ENCODE data around the gene ROBO4.

Gene ROBO4

GRCh38 chr11:124917115-124917637 is 19.5 kb upstream of the ROBO4 start:
- DNase-seq, result peak in 1 of 2 experiments; percentile 7

GRCh38 chr11:124916370-124916710 is 18.7 kb upstream of the ROBO4 start:
- no peak for DNase-seq

GRCh38 chr11:124915541-124916369 is 18.1 kb upstream of the ROBO4 start:
- peak in 1 of 2 experiments; percentile 45 for DNase-seq

GRCh38 chr11:124902616-124903015 is 5.0 kb upstream of the ROBO4 start:
- peak in 1 of 2 experiments; percentile 18 for DNase-seq

- DNase-seq, result peak; percentile 85 to 94
Measured at GRCh38 chr11:124900464-124900863, 2.8 kb upstream of the ROBO4 start.

- no peak for DNase-seq
Measured at GRCh38 chr11:124899383-124900145, 1.9 kb upstream of the ROBO4 start.

- DNase-seq, result peak; percentile 51 to 84
Measured at GRCh38 chr11:124898711-124899110, 1.0 kb upstream of the ROBO4 start.

- DNase-seq, result peak; percentile 51 to 84
Measured at GRCh38 chr11:124898263-124898680, 607 bp upstream of the ROBO4 start.

GRCh38 chr11:124896821-124897391 is 759 bp downstream of the ROBO4 start:
- DNase-seq, result no peak

GRCh38 chr11:124896071-124896750 is 1.5 kb downstream of the ROBO4 start:
- no peak for DNase-seq

GRCh38 chr11:124895471-124895971 is 2.1 kb downstream of the ROBO4 start:
- DNase-seq, result no peak

- no peak for DNase-seq
Measured at GRCh38 chr11:124894606-124895430, 2.8 kb downstream of the ROBO4 start.

GRCh38 chr11:124893781-124894401 is 3.8 kb downstream of the ROBO4 start:
- no peak for DNase-seq

- DNase-seq, result no peak
Measured at GRCh38 chr11:124892750-124893454, 4.8 kb downstream of the ROBO4 start.

- no peak for DNase-seq
Measured at GRCh38 chr11:124892146-124892545, 5.5 kb downstream of the ROBO4 start.

- DNase-seq, result no peak
Measured at GRCh38 chr11:124891373-124891861, 6.2 kb downstream of the ROBO4 start.

- DNase-seq, result no peak
Measured at GRCh38 chr11:124890683-124891372, 6.8 kb downstream of the ROBO4 start.

GRCh38 chr11:124890151-124890550 is 7.5 kb downstream of the ROBO4 start:
- DNase-seq, result no peak

- DNase-seq, result no peak
Measured at GRCh38 chr11:124889191-124890091, 8.2 kb downstream of the ROBO4 start.
